ENCODE results near the gene GID8. TPM values are rescaled to one million over a fixed set of nuclear protein-coding genes. Genes with fewer than 3 reads are reported as not detected.
A peak's percentile ranks its signal among the peaks of the same experiment; 100 is the strongest.

GID8 gene
- total RNA-seq, 1 donor from 2014 or later: 32.9 TPM

GRCh38 chr20:62943396-62943795 lies 5.4 kb downstream of the GID8 start:
- DNase-seq (ENCODE audit: low spot score): no peak

- no peak for DNase-seq (ENCODE audit: low spot score)
Observed at GRCh38 chr20:62944184-62944583, 6.2 kb downstream of the GID8 start.

DNA sequence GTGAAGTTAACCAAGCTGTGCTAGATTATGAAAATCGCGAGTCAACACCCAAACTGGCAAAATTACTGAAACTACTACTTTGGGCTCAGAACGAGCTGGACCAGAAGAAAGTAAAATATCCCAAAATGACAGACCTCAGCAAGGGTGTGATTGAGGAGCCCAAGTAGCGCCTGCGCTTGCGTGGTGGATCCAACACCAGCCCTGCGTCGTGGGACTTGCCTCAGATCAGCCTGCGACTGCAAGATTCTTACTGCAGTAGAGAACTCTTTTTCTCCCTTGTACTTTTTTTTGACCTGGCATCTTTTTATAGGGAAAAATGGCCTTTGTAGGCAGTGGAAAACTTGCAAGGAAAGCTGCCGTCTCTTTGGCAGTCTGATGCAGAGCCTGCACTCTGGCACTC lies 6.8 kb downstream of the GID8 start:
- DNase-seq (ENCODE audit: low spot score): no peak

GRCh38 chr20:62945771-62946339 lies 7.9 kb downstream of the GID8 start:
- no peak for DNase-seq (ENCODE audit: low spot score)

DNA sequence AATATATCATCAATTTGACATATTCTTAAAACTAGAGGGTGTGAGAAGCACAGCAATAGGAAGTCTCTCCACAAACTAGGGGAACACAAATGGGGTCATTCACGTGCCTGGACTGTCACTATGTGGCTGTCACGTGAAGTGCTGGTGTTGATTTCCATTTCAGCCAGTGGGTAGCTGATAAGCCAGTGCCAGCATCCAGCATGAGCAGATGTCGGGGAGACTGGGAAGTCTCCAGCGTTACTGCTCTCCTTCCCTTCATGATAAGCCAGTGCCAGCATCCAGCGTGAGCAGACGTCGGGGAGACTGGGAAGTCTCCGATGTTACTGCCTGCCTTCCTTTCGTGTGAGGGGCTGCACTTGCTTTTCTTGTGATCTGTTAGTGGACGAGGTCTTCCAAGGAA lies 9.0 kb downstream of the GID8 start:
- DNase-seq (ENCODE audit: low spot score): no peak

- no peak for DNase-seq (ENCODE audit: low spot score)
Observed at GRCh38 chr20:62947532-62948300, 9.8 kb downstream of the GID8 start.

GRCh38 chr20:62949153-62949821 lies 11.3 kb downstream of the GID8 start:
- DNase-seq (ENCODE audit: low spot score): no peak

DNA sequence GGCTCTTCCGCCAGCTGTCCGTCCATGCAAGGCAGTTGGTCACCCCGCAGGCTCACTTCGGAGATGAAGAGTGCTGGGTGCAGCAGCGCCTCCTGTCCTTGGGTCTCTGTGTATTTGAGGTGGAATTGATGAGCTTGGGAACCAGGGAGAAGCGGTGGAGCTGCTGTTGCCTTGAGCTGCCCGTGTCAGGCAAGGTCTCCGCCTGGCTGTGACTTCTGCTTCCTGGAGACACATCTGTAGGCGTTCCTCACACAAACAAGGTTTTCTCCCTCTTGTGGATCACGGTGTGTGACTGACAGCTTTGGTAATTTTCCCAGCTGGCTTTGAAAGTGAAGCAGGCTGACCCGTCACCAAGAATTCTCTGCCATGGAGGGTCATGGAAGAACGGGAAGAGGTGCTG lies 12.0 kb downstream of the GID8 start:
- no peak for DNase-seq (ENCODE audit: low spot score)

- no peak for DNase-seq (ENCODE audit: low spot score)
Observed at GRCh38 chr20:62950741-62951140, 12.8 kb downstream of the GID8 start.

DNA sequence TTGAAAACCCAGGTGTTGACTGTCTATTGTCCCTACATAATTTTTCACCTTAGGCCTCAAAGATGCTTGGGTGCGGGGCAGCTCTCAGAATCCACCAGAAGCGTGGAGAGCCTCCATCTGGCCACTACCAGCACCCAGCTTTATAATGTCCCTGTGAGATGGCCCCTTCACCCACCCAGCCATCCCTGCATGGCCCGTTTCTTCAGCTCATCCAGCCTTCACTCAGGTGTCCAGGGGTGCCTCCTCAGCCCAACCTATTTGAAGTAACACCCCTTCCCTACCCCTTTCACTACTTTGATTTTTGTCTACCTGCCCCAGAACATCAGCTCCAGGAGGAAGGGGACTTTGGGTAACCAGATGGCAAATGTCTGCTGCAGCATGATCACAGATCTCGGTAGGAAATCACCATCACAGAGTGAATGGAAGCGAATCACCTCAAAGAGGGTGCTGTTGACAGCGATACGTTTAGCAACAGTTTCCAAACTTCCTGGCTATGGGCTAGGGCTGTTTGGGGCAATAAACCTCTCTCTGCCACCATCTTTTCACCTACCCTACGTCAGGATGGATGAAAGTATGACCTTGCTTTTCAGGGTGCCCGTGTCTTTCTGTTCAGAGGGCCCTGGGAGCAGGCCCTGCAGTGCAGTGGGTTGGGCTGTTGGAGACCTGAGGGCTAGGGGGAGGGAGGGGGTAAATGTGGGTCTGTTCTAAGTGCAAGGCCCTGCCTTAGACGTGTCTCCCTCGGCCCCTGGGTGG lies 13.4 kb downstream of the GID8 start:
- DNase-seq (ENCODE audit: low spot score): no peak

DNA sequence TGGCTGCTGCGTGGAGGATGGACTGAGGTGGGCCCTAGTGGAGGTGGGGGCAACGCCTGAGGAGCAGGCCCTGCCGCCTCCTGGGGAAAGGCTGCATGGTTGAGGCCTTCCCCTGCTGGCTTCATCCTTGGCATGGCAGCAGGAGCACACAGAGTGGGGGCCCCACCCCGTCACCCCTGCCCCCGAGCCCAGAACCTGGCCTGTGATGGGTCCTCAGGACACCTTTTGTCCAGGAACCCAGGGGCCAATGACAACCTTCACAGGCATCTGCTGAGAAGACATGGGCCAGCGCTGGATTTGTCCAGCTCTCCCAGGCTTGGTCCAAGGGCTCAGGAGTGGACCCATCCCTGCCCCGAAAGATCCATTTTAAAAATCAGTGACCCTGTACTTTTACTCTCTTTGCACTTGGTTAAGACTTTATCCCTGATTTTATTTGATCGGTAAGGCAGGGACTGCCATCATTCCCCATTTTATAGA lies 14.0 kb downstream of the GID8 start:
- DNase-seq (ENCODE audit: low spot score): no peak

- DNase-seq (ENCODE audit: low spot score): peak; percentile 65
Observed at GRCh38 chr20:62952373-62952967, 14.5 kb downstream of the GID8 start, which contains the start of gene SLC17A9. Gene SLC17A9, plus strand, starts transcription at chr20:62952709. Its CDS starts 122 bp downstream, at chr20:62952831.

DNA sequence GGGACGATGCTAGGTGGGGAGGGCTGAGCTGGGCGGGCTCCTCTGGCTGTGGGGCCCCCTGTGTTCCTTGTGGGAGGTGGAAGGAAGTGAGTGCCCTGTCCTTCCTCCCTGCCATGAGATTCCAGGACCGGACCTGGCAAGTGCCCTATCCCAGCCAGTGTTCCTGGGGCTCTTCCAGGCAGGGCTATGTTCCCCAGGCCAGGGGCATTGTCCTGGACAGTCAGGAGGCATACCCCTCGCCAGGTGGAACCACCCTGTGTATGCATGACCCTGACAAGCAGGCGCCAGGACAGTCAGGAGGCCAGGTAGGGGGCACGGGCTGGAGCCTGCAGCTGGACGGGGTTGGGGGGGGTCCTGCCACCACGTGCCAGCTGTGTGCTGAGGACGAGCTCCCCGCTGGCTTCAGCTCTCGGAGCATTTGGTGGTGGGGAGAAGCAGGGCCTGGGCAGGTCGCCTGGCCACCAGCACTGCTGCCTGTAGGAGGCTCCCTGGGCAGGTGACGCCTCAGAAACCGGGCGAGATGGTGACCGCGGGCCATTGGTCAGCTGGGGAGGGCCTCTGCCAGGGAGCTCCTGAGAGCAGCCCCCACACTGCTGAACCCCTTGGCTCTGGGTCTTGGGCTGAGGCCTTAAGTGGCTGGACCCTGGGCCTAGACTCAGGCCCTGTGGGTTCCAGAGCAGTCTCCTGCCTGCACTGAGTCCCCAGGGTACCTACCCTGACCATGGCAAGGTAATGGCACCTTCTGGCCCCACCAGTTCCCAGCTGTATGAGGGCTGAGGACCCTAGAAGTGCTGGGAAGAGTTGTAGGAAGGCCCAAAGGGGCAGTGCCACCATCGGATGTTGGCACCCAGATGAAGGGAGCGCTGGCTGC lies 15.3 kb downstream of the GID8 start:
- no peak for DNase-seq (ENCODE audit: low spot score)

GRCh38 chr20:62953839-62954703 lies 16.1 kb downstream of the GID8 start:
- peak; percentile 77 for DNase-seq (ENCODE audit: low spot score)

DNA sequence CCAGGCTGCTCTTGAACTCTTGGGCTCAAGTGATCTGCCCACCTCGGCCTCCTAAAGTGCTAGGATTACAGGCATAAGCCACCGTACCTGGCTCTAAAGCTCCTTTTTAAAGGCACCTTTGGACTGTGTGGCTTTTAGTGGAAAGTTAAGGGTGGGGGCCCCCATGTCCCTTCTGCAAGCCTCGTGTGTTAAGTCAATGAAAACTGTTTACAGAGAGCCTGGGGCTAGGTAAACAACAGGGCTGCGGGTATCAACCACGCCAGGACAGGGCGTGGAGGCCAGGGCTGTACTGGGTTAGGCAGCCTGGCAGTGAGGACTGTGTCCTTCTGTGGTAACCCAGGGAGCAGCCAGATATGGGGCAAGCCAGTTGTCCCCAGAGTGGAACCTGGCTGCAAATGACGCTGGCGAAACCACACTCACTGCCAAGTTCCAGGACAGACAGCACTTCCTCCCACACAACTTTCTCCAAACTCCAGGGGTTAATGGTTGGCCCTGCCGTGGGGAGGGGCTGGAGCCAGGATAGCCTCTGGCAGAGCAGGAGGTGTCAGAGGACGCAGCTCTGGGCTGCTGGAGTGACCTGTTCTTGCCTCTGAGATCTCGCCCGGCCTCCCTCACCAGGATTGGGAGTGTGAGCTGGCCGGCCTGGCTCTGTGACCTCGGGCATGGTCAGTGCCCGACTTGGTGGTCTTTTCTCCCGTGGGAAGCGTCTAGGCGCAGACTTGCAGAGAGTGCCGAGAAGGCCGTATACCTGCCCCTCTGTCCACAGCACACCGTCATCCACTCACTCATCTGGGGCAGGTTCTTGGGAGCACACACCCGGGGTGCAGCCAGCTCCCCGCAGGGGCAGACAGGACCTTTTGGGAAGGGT lies 17.8 kb downstream of the GID8 start:
- DNase-seq (ENCODE audit: low spot score): peak; percentile 29

DNA sequence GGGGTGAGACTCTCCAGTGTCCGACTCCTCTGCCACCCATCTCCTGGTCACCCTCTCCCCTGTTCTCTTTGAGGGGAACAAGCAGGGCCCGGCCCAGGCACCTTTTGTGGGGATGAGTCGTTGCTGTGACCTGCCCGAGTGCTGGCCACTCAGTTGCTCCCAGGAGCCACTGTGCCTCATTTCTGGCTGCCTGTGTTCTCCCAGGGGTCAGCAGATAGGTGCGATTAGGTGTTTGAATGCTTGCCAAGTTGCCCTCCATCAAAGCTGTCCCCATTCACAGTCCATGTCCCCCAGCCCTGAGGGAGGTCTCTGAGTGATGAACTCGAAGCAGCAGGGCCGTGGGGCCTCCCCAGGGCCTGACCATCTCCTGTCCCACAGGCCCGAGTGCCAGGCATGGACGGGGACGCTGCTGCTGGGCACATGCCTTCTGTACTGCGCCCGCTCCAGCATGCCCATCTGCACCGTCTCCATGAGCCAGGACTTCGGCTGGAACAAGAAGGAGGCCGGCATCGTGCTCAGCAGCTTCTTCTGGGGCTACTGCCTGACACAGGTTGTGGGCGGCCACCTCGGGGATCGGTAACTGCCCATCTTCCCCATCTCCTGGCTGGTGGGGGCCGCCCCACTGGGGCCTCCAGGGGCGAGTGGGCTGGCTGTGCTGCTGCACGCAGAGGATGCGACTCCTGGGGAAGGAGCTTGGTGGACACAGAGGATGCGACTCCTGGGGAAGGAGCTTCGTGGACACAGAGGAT lies 18.6 kb downstream of the GID8 start:
- DNase-seq (ENCODE audit: low spot score): no peak

- DNase-seq (ENCODE audit: low spot score): no peak
Observed at GRCh38 chr20:62957136-62958117, 19.5 kb downstream of the GID8 start.

Measured in mucosa of gallbladder (tissue), 1 donor.